GM23248 (cell line): ENCODE data around the gene PCTP.

Experiments used
- EZH2 ChIP-seq: fragments of 200-600 bp; sonication (generic); IDR thresholded peaks from 2 replicates; pipeline ENCODE4 v1.6.1; 2018; ENCODE audit warnings: antibody characterized with exemption, mild to moderate bottlenecking; ENCODE audit not compliant: insufficient read depth, poor library complexity, severe bottlenecking
- EZH2phosphoT487 ChIP-seq: fragments of 200-600 bp; sonication (generic); IDR thresholded peaks from 2 replicates; pipeline ENCODE4 v1.6.1; 2018; ENCODE audit warnings: antibody characterized with exemption, moderate library complexity, mild to moderate bottlenecking, low read depth; ENCODE audit not compliant: insufficient read depth

DNA sequence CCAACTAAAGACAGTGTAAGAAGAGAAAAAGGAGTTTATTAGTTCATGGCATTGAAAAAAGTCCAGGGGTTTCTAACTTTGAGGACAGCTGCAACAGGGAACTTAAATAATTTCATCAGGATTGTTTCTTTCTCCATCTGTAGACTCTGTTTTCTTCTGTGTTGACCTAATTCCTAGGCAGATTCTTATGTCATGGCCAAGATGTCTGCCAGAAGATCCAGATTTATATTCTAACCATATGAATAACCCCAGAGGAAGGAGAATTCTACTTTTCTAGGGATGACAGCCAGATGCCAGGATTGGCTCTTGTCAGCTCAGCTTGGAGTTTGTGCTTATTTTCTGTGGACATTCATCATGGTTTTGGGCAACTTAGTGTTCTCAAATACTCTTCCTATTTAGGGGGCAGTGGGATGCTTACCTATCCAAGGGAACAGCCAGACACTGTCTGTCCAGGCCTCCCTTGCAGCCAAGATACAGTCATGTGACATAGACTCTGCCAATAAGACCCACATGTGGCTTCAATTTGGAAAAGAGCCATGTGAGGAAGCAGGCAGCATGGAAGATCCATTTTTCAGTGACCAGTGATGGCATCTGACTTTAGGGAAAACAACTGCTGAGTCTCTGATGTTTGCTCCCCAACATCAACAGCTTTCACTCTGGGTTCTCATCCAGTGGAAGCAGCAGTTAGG lies 18.2 kb downstream of the PCTP start:
- no peak for TF ChIP-seq EZH2
- TF ChIP-seq EZH2phosphoT487: no peak
